Measurements from ENCODE around the gene KLC3. TPM values are rescaled to one million over a fixed set of nuclear protein-coding genes. Genes with fewer than 3 reads are reported as not detected.

Gene KLC3
- total and polyA plus RNA-seq, 2 of the 8 experiments (the other 6 are each of a cell fraction or from before 2014, with no cell fraction given): 1.3 to 2.8 TPM

DNA sequence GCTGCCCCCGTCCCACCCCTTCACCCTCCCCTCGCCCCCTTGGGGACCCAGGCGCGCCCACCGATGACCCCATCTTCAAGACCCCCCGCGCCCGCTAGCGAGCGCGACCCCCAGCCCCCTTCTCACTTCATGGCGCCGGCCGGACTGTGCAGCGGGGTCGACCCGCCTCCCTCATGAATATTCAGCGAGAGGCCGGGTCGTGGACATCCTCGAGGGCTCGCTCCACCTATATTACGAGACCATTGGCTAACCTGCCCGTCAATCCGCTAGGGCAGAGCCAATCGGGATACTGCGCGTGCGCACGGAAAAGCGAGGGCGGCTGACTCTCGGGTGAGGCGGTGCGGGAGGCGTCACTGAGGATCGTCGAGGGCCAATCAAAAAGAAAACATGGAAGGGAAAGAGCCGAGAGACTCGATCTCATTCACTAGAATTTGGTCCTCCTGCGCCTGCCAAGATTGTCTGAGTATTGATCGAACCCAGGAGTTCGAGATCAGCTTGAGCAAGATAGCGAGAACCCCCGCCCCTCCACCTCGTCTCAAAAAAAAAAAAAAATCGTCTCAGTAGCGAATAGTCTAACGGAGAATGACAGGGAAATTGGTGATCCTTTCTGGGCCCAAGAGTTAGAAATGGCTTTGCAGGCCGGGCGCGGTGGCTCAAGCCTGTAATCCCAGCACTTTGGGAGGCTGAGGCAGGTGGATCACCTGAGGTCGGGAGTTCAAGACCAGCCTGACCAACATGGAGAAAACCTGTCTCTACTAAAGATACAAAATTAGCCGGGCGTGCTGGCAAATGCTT is 30.1 kb downstream of the KLC3 start, which contains the start of gene ERCC2:
Gene ERCC2 (minus strand): TSS at position 164 of the 795 bp plus-strand sequence. CDS start 33 bp downstream, at position 131.
- peak within 1 kb of the TSS; percentile 59 for H4K5ac ChIP-seq (ENCODE audit: insufficient read length, low read depth, low read length)
- peak within 1 kb of the TSS; percentile 77 for H2BK5ac ChIP-seq (ENCODE audit: low read depth, low read length)
- H2BK120ac ChIP-seq (replicated peaks; ENCODE audit: low read depth, low read length): peak within 1 kb of the TSS; percentile 43
- no peak within 1 kb of the TSS for H3K23ac ChIP-seq (ENCODE audit: insufficient read length)
- H3K4me3 ChIP-seq (ENCODE audit: extremely low read depth in 1 of 4, insufficient read depth in 2 of 4, low read depth in 3 of 4, low read length in 4 of 4): peak within 1 kb of the TSS; percentile 82 to 97 (median 89)
- H3K4me1 ChIP-seq (replicated peaks in 1 of 4; ENCODE audit: control insufficient read depth in 3 of 4, insufficient read depth in 4 of 4, low read length in 3 of 4): peaks cover 0 to 3% (median 0%) of the 10 kb centered on the region in 4 experiments; a peak in 4 of 7 replicates
- H3K14ac ChIP-seq (ENCODE audit: insufficient read length): no peak within 1 kb of the TSS
- H3K18ac ChIP-seq (ENCODE audit: extremely low read depth, low read length): no peak within 1 kb of the TSS; the same call in none of the 2 replicates
- H4K8ac ChIP-seq (ENCODE audit: extremely low read depth, insufficient read depth, low read length): peak within 1 kb of the TSS; percentile 37; the same call in 1 of the 2 replicates
- peaks cover 5 to 8% of the 10 kb centered on the region in 2 experiments for H4K20me1 ChIP-seq (replicated peaks in 1 of 2; ENCODE audit: control insufficient read depth in 1 of 2, insufficient read depth in 2 of 2, low read length in 2 of 2)
- POLR2A ChIA-PET (ENCODE audit: partially characterized antibody): interaction anchor here (0.6 to 5.8 kb wide), 10 partner anchors 10 to 332 kb away, joined by 3 to 36 read pairs (median 3); partner anchors contain the start of gene CLASRP
- peak within 1 kb of the TSS; percentile 77 to 86 for H3K4me2 ChIP-seq (ENCODE audit: insufficient read depth in 1 of 2, low read depth in 2 of 2, low read length in 2 of 2)
- H3K9me3 ChIP-seq (ENCODE audit: insufficient read depth in 2 of 2, low read depth in 1 of 2, low read length in 1 of 2): no peaks in the 10 kb centered on the region
- WGBS, 2 experiments (ENCODE audit: extremely low coverage in 1 of 2, insufficient coverage in 1 of 2, insufficient read length in 1 of 2, insufficient replicate concordance in 2 of 2, low coverage in 1 of 2, low lambda C conversion rate in 2 of 2, missing lambda C conversion rate in 1 of 2): 8% methylated on average over 39 of the region's 55 CpGs; no CpG with 5 or more reads in 1 of the 2 experiments
- 0 out of 2 replicates have a peak, but pooled peaks cover 6% of the 10 kb centered on the region for H3K79me1 ChIP-seq (ENCODE audit: low read depth, low read length)
- H3K27me3 ChIP-seq (replicated peaks in 1 of 4; ENCODE audit: control insufficient read depth in 3 of 4, extremely low read depth in 1 of 4, insufficient read depth in 3 of 4, low read length in 3 of 4): no peaks in the 10 kb centered on the region
- H2AK5ac ChIP-seq (ENCODE audit: low read depth, low read length): no peak within 1 kb of the TSS
- H3K27ac ChIP-seq (ENCODE audit: low read depth, low read length): peak within 1 kb of the TSS; percentile 44; the same call in 1 of the 2 replicates
- FAIRE-seq (no peak), DNase-seq (ENCODE audit: low read depth in 1 of 2, low spot score in 2 of 2) (peak; percentile 93 to 100)
- peak within 1 kb of the TSS; percentile 66 to 81 (median 72) for H3K9ac ChIP-seq (replicated peaks in 1 of 4; ENCODE audit: extremely low read depth in 1 of 4, low read depth in 3 of 4, low read length in 3 of 4)
- H3K4ac ChIP-seq (replicated peaks; ENCODE audit: insufficient read length, low read depth, low read length): no peak within 1 kb of the TSS
- peak within 1 kb of the TSS; percentile 65 for H4K91ac ChIP-seq (replicated peaks; ENCODE audit: insufficient read length, low read length)
- 0 out of 2 replicates have a peak within 1 kb of the TSS, but pooled peaks have one; percentile 61 for H2BK15ac ChIP-seq (ENCODE audit: low read length)
- H3K56ac ChIP-seq (replicated peaks; ENCODE audit: insufficient read length, low read depth, low read length): peak within 1 kb of the TSS; percentile 46
- H3K36me3 ChIP-seq (ENCODE audit: control insufficient read depth in 2 of 4, insufficient read depth in 4 of 4, low read length in 3 of 4): peaks cover 2 to 21% (median 7%) of the 10 kb centered on the region in 4 experiments; a peak in 6 of 8 replicates
- CTCF ChIA-PET (ENCODE audit: partially characterized antibody): interaction anchor here (0.7 to 7.9 kb wide), 7 partner anchors 20 to 258 kb away, joined by 3 to 57 read pairs (median 4); partner anchors contain the start of gene PPP1R13L
- H3K23me2 ChIP-seq (ENCODE audit: low read depth, low read length): peaks cover 2% of the 10 kb centered on the region; the same call in 1 of the 2 replicates
- no peak within 1 kb of the TSS for H2BK12ac ChIP-seq (ENCODE audit: low read depth, low read length)
- H3K79me2 ChIP-seq (ENCODE audit: control insufficient read depth in 1 of 2, insufficient read depth in 2 of 2, low read length in 2 of 2): peaks cover 0 to 14% of the 10 kb centered on the region in 2 experiments; a peak in 1 of 4 replicates
- no peak within 1 kb of the TSS for H2BK20ac ChIP-seq (ENCODE audit: low read length)
- no peak within 1 kb of the TSS for H2AFZ ChIP-seq (ENCODE audit: low read length)
- TF ChIP-seq YY1 (IDR thresholded peaks at IDR 0.05; ENCODE audit: low read depth, low read length) (peak; percentile 76; the same call in 1 of the 2 replicates), SP2 (IDR thresholded peaks at IDR 0.05; ENCODE audit: low read length) (peak; percentile 87), SIX5 (IDR thresholded peaks at IDR 0.05; ENCODE audit: low read depth, low read length) (no peak), CHD2 (IDR thresholded peaks at IDR 0.05; ENCODE audit: low read length) (peak; percentile 94), CREB1 (IDR thresholded peaks at IDR 0.05) (peak; percentile 69; the same call in 1 of the 2 replicates), POLR2AphosphoS5 (IDR thresholded peaks at IDR 0.05; ENCODE audit: low read depth, low read length) (peak; percentile 49; the same call in 1 of the 2 replicates), TCF12 (IDR thresholded peaks at IDR 0.05; ENCODE audit: low read depth, low read length) (no peak), CEBPB (IDR thresholded peaks at IDR 0.05; ENCODE audit: low read depth, low read length) (no peak), NRF1 (IDR thresholded peaks at IDR 0.05; ENCODE audit: low read depth, low read length) (peak; percentile 89), ASH2L (IDR thresholded peaks at IDR 0.05; ENCODE audit: low read length) (peak; percentile 49), TAF1 (IDR thresholded peaks at IDR 0.05; ENCODE audit: low read depth, low read length) (peak; percentile 56)
- TF ChIP-seq, protein P1, sequence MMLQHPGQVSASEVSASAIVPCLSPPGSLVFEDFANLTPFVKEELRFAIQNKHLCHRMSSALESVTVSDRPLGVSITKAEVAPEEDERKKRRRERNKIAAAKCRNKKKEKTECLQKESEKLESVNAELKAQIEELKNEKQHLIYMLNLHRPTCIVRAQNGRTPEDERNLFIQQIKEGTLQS (IDR thresholded peaks at IDR 0.05; ENCODE audit: insufficient read depth, low read depth, low read length): no peak

Measured in H1 (cell line).